HG03103 (cell line): ENCODE data around the gene RUNDC3A.
"Not testable (repeated sequence)": the region's sequence is repeated elsewhere in the genome, so short reads cannot be mapped to it uniquely, and the experiment has no call there.

ENCODE experiments used
- ATAC-seq: cut with Tn5 transposase; IDR thresholded peaks from one replicate; pipeline ENCODE4 v1.9.1; 2021; ENCODE audit warnings: low read depth; ENCODE audit not compliant: unreplicated experiment

RUNDC3A gene

GRCh38 chr17:44338702-44339101 lies 30.3 kb downstream of the RUNDC3A start:
- no peak for ATAC-seq

DNA sequence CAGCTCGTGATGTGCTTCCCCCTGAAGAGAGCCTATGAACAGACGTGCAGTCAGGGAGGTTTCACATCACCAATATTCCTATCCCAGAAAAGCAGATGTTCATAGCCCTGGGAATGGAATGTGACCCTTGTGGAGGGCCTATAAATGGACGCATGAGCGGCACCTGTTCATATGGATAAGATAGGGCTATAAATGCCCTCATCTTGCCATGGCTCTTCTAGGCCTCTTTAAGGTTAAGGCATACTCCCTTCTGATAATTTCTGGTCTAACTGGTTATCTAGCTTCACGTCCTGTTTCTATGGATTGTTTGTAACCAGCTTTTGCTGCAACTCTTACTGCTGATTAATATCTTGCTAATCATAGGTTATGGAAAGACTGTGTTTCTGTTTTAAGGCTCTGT lies 32.2 kb downstream of the RUNDC3A start:
- not testable (repeated sequence) for ATAC-seq

- no peak for ATAC-seq
Measured at GRCh38 chr17:44343510-44344209, 35.3 kb downstream of the RUNDC3A start.

- ATAC-seq = peak; percentile 51
Measured at GRCh38 chr17:44344939-44345453, 36.6 kb downstream of the RUNDC3A start, which contains the start of gene GRN. TSS of gene GRN (plus strand) at chr17:44345302. CDS start at chr17:44349165, 3,863 bp downstream.

GRCh38 chr17:44345454-44346026 lies 37.1 kb downstream of the RUNDC3A start:
- no peak for ATAC-seq

GRCh38 chr17:44346064-44346844 lies 37.9 kb downstream of the RUNDC3A start:
- ATAC-seq = no peak

DNA sequence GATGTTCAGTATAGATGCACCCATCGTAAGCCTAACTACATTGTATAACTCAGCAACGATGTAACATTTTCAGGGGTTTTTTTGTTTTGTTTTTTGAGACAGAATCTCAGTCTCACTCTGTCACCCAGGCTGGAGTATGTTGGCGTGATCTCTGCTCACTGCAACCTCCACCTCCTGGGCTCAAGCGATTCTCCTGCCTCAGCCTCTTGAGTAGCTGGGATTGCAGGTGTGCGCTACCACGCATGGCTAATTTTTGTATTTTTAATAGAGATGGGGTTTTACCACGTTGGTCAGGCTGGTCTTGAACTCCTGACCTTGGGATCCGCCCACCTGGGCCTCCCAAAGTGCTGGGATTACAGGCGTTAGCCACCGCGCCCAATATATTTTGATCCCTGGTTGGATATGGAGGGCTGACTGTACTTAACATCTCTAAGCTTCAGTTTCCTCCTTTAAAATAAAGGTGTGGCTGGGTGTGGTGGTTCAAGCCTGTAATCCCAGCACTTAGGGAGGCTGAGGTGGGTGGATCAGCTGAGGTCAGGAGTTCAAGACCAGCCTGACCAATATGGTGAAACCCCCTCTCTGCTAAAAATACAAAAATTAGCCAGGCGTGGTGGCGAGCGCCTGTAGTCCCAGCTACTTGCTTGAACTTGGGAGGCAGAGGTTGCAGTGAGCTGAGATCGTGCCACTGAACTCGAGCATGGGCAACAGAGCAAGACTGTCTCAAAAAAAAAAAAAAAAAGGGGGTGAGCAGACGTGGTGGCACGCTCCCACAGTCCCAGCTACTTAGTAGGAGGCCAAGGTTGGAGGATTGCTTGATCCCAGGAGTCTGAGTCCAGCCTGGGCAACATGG lies 39.0 kb downstream of the RUNDC3A start:
- not testable (repeated sequence) for ATAC-seq

- no peak for ATAC-seq
Measured at GRCh38 chr17:44348234-44348987, 40.0 kb downstream of the RUNDC3A start.

GRCh38 chr17:44348988-44349364 lies 40.6 kb downstream of the RUNDC3A start:
- ATAC-seq = no peak

DNA sequence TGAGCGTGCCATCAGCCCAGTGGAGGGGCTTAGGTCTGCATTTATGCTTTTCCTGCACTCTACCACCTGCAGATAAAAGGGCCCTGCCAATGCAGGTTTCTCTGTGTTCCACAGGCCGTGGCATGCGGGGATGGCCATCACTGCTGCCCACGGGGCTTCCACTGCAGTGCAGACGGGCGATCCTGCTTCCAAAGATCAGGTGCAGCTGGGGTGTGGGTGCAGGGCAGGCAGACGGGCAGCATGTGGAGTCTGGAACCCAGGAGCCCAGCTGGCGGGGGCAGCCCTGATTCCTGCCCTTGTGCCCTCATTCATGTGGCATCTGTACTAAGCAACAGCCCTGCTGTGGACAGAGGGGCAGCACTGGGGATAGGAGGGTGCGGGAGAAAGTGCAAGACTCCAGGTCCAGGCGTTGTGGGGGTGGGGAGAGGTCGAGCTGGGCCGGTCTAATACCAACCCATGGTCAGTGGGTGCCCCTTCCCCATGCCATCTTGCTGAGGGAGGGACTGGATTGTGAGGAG lies 41.2 kb downstream of the RUNDC3A start:
- no peak for ATAC-seq

GRCh38 chr17:44350733-44351226 lies 42.4 kb downstream of the RUNDC3A start:
- no peak for ATAC-seq

DNA sequence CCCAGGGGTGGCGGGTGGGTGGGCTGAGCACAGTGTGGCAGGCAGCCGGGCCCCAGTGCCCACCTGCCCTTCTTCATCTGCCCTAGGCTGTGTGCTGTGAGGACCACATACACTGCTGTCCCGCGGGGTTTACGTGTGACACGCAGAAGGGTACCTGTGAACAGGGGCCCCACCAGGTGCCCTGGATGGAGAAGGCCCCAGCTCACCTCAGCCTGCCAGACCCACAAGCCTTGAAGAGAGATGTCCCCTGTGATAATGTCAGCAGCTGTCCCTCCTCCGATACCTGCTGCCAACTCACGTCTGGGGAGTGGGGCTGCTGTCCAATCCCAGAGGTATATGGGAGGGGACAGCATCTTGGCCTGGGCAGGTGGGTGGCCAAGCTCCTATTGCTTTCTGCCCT lies 43.1 kb downstream of the RUNDC3A start:
- ATAC-seq = no peak

- no peak for ATAC-seq
Measured at GRCh38 chr17:44351961-44352827, 43.8 kb downstream of the RUNDC3A start.

DNA sequence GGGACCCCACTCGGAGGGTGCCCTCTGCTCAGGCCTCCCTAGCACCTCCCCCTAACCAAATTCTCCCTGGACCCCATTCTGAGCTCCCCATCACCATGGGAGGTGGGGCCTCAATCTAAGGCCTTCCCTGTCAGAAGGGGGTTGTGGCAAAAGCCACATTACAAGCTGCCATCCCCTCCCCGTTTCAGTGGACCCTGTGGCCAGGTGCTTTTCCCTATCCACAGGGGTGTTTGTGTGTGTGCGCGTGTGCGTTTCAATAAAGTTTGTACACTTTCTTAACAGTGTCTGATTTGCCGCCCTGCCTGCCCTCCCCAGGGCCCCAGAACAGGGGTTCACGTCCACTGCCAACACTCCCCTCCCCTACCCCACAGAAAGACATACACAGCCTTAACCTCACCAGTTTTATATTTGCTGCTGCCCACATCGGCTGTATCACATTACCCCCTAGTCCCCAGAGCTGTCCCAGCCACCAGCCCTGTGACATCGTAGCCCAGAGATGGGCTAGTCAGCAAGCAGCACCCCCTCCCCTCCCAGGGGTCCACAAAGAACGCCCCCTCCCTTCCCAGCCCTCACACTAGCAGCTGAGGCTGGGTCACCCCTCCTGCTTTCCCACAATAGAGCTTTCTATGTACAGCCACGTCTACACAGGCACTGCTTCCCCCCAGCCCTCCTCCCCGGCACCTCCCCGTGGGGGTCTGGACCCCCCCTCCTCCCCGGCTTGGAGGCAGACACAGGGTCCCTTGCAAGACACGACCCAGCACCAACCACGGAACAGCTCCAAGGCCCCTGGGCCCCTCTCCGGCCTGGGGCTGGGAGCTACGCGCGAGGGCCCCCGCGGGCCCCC lies 44.6 kb downstream of the RUNDC3A start:
- no peak for ATAC-seq

- ATAC-seq = no peak
Measured at GRCh38 chr17:44353672-44354331, 45.4 kb downstream of the RUNDC3A start.

GRCh38 chr17:44354582-44355561 lies 46.5 kb downstream of the RUNDC3A start:
- no peak for ATAC-seq
